H9 (cell line): Measurements from ENCODE around the gene KCNAB1. TPM values are rescaled to one million over a fixed set of nuclear protein-coding genes. Genes with fewer than 3 reads are reported as not detected.

Experiments used
- DNase-seq: peaks from one replicate; pipeline ENCODE4 v3.0.0-alpha.2; 2017
- H2AFZ ChIP-seq: one replicate; pipeline ENCODE4 v1.6.1; 2013; ENCODE audit warnings: mild to moderate bottlenecking, low read length, control low read depth, moderate library complexity
- H2AK5ac ChIP-seq: 2 replicates; pipeline ENCODE4 v1.6.1; 2013; ENCODE audit warnings: low read length, control low read depth, mixed read lengths; ENCODE audit not compliant: insufficient read length
- H2BK120ac ChIP-seq: one replicate; pipeline ENCODE4 v1.6.1; 2013; ENCODE audit warnings: low read depth, mild to moderate bottlenecking, low read length, control low read depth, inconsistent platforms; ENCODE audit not compliant: poor library complexity, severe bottlenecking
- H2BK12ac ChIP-seq: 2 replicates; pipeline ENCODE4 v1.6.1; 2013; ENCODE audit warnings: low read length, control low read depth, mixed read lengths, low read depth; ENCODE audit not compliant: insufficient read length
- H2BK15ac ChIP-seq: 2 replicates; pipeline ENCODE4 v1.6.1; 2013; ENCODE audit warnings: low read depth, low read length, control low read depth
- H2BK20ac ChIP-seq: one replicate; pipeline ENCODE4 v1.6.1; 2013; ENCODE audit warnings: low read depth, mild to moderate bottlenecking, low read length, control low read depth, inconsistent platforms; ENCODE audit not compliant: poor library complexity, severe bottlenecking
- H2BK5ac ChIP-seq: 2 replicates; pipeline ENCODE4 v1.6.1; 2013; ENCODE audit warnings: low read length, control low read depth, mixed read lengths; ENCODE audit not compliant: insufficient read length
- H3K14ac ChIP-seq: 2 replicates; pipeline ENCODE4 v1.6.1; 2013; ENCODE audit warnings: low read length, control low read depth; ENCODE audit not compliant: insufficient read depth
- H3K18ac ChIP-seq: 2 replicates; pipeline ENCODE4 v1.6.1; 2013; ENCODE audit warnings: low read depth, mild to moderate bottlenecking, mixed read lengths, low read length, control low read depth; ENCODE audit not compliant: insufficient read length
- H3K23ac ChIP-seq: 2 replicates; pipeline ENCODE4 v1.6.1; 2013; ENCODE audit warnings: low read length, control low read depth, mixed read lengths, low read depth; ENCODE audit not compliant: insufficient read length
- H3K23me2 ChIP-seq: 2 replicates; pipeline ENCODE4 v1.6.1; 2013; ENCODE audit warnings: low read depth, mild to moderate bottlenecking, mixed read lengths, low read length, control low read depth; ENCODE audit not compliant: insufficient read length, poor library complexity, severe bottlenecking
- H3K27ac ChIP-seq: 2 replicates; pipeline ENCODE4 v1.5.1; 2013; ENCODE audit warnings: low read length, control low read depth, mixed read lengths, low read depth; ENCODE audit not compliant: insufficient read length
- H3K27me3 ChIP-seq: 2 replicates; pipeline ENCODE4 v1.6.1; 2013; ENCODE audit warnings: low read length, control low read depth, inconsistent platforms; ENCODE audit not compliant: insufficient read depth
- H3K4ac ChIP-seq: 2 replicates; pipeline ENCODE4 v1.6.1; 2013; ENCODE audit warnings: low read depth, mild to moderate bottlenecking, control low read depth, inconsistent platforms, low read length, moderate library complexity
- H3K4me1 ChIP-seq: 2 replicates; pipeline ENCODE4 v1.6.1; 2013; ENCODE audit warnings: low read length, control low read depth, inconsistent platforms; ENCODE audit not compliant: insufficient read depth
- H3K4me2 ChIP-seq: 2 replicates; pipeline ENCODE4 v1.6.1; 2013; ENCODE audit warnings: low read length, control low read depth, mixed read lengths; ENCODE audit not compliant: insufficient read length, insufficient read depth
- H3K56ac ChIP-seq: 2 replicates; pipeline ENCODE4 v1.6.1; 2013; ENCODE audit warnings: low read depth, mild to moderate bottlenecking, mixed read lengths, low read length, control low read depth; ENCODE audit not compliant: insufficient read length
- H3K79me1 ChIP-seq: 2 replicates; pipeline ENCODE4 v1.6.1; 2013; ENCODE audit warnings: low read depth, mild to moderate bottlenecking, moderate library complexity, low read length, control low read depth, inconsistent platforms; ENCODE audit not compliant: insufficient read depth, poor library complexity, severe bottlenecking
- H3K79me2 ChIP-seq: 2 replicates; pipeline ENCODE4 v1.6.1; 2013; ENCODE audit warnings: low read length, control low read depth, inconsistent platforms; ENCODE audit not compliant: insufficient read depth
- H3K9ac ChIP-seq: 2 replicates; pipeline ENCODE4 v1.6.1; 2013; ENCODE audit warnings: low read length, control low read depth, mixed read lengths; ENCODE audit not compliant: insufficient read length; ENCODE audit errors: extremely low read depth
- H3K9me3 ChIP-seq: one replicate; pipeline ENCODE4 v1.6.1; 2013; ENCODE audit warnings: low read depth, low read length, inconsistent platforms; ENCODE audit not compliant: control insufficient read depth
- H3T11ph ChIP-seq: one replicate; pipeline ENCODE4 v1.6.1; 2013; ENCODE audit warnings: mild to moderate bottlenecking, low read length, control low read depth, inconsistent platforms
- H4K20me1 ChIP-seq: one replicate; pipeline ENCODE4 v1.6.1; 2013; ENCODE audit not compliant: control insufficient read depth, insufficient read length, insufficient read depth
- H4K5ac ChIP-seq: 2 replicates; pipeline ENCODE4 v1.6.1; 2013; ENCODE audit warnings: low read depth, mild to moderate bottlenecking, mixed read lengths, low read length, control low read depth; ENCODE audit not compliant: insufficient read length
- H4K8ac ChIP-seq: replicated peaks from 2 replicates; pipeline ENCODE4 v1.6.1; 2013; ENCODE audit warnings: low read length, control low read depth, mixed read lengths, low read depth; ENCODE audit not compliant: insufficient read length
- H4K91ac ChIP-seq: 2 replicates; pipeline ENCODE4 v1.6.1; 2013; ENCODE audit warnings: low read depth, mild to moderate bottlenecking, moderate library complexity, mixed read lengths, low read length, control low read depth; ENCODE audit not compliant: insufficient read length
- H3K27ac Mint-ChIP-seq, 3 experiments: 2 replicates in 2 of 3; 3 replicates in 1 of 3; pipeline ENCODE4 v1.8.0; 2020 to 2021; ENCODE audit warnings: mixed read lengths in 3 of 3, mild to moderate bottlenecking in 1 of 3, moderate library complexity in 1 of 3
- H3K27me3 Mint-ChIP-seq: 2 replicates; pipeline ENCODE4 v1.8.0; 2021; ENCODE audit warnings: low read depth, mild to moderate bottlenecking, moderate library complexity, mixed read lengths
- H3K36me3 Mint-ChIP-seq, 3 experiments: 2 replicates in 2 of 3; 3 replicates in 1 of 3; pipeline ENCODE4 v1.8.0; 2020 to 2021; ENCODE audit warnings: low read depth in 3 of 3, mixed read lengths in 3 of 3; ENCODE audit not compliant: insufficient read depth in 1 of 3
- H3K4me1 Mint-ChIP-seq, 2 experiments: 2 replicates each; pipeline ENCODE4 v1.8.0; 2020; ENCODE audit warnings: mixed read lengths in 2 of 2
- H3K4me3 Mint-ChIP-seq, 2 experiments: 2 replicates in 1 of 2; 3 replicates in 1 of 2; pipeline ENCODE4 v1.8.0; 2020 to 2021; ENCODE audit warnings: mild to moderate bottlenecking in 2 of 2, mixed read lengths in 2 of 2, moderate library complexity in 1 of 2
- H3K9me3 Mint-ChIP-seq, 2 experiments: 2 replicates in 1 of 2; 3 replicates in 1 of 2; pipeline ENCODE4 v1.8.0; 2020; ENCODE audit warnings: mild to moderate bottlenecking in 2 of 2, mixed read lengths in 2 of 2, moderate library complexity in 1 of 2
- CTCF ChIP-seq: fragments of 200-600 bp; sonication (generic); conservative IDR thresholded peaks from 3 replicates; pipeline ENCODE4 v1.8.0; 2021; ENCODE audit warnings: antibody characterized with exemption, mild to moderate bottlenecking
- WGBS: extraction: QIAGEN DNeasy Blood & Tissue Kit; methylation state at CpG from one replicate; pipeline ENCODE4 v1.1.7; 2013; ENCODE audit warnings: missing lambda C conversion rate, low lambda C conversion rate, mixed read lengths; ENCODE audit not compliant: insufficient read length; ENCODE audit errors: extremely low coverage; 5-methylcytosine and 5-hydroxymethylcytosine counted together
- total RNA-seq: library from RNA; stranded (reverse); gene quantifications from 2 replicates; pipeline ENCODE4 v1.2.1, GENCODE V29; 2021

KCNAB1 gene
- total RNA-seq, 1 experiment from 2014 or later = 3.7 TPM

GRCh38 chr3:156525808-156526207 lies 405.4 kb downstream of the KCNAB1 start:
- Histone ChIP-seq H3K79me1 (no peaks in the 10 kb centered on the region), H3K14ac (no peak overlapping the region), H3K23me2 (no peaks in the 10 kb centered on the region), H4K8ac (no peak overlapping the region), H3K4ac (no peak overlapping the region), H2BK15ac (no peak overlapping the region), H4K20me1 (no peaks in the 10 kb centered on the region), H4K5ac (no peak overlapping the region), H3K56ac (no peak overlapping the region), H2BK120ac (no peak overlapping the region), H3K18ac (no peak overlapping the region), H2BK5ac (no peak overlapping the region), H3K4me1 (no peaks in the 10 kb centered on the region; the same call in 1 of the 2 replicates), H3K4me2 (no peak overlapping the region), H3K27me3 (no peaks in the 10 kb centered on the region), H3K79me2 (no peaks in the 10 kb centered on the region), H2AK5ac (no peak overlapping the region), H2BK12ac (no peak overlapping the region), H3K9me3 (no peaks in the 10 kb centered on the region), H3K9ac (no peak overlapping the region), H3T11ph (no peak overlapping the region), H3K23ac (no peak overlapping the region), H4K91ac (no peak overlapping the region), H3K27ac (no peak overlapping the region), H2BK20ac (no peak overlapping the region), H2AFZ (no peak overlapping the region)
- Mint-ChIP-seq H3K27ac (no peak overlapping the region), H3K36me3 (no peaks in the 10 kb centered on the region), H3K4me3 (no peak overlapping the region), H3K27me3 (no peaks in the 10 kb centered on the region), H3K9me3 (no peaks in the 10 kb centered on the region), H3K4me1 (peaks cover 11 to 21% of the 10 kb centered on the region in 2 experiments)
- no peak for TF ChIP-seq CTCF
- no CpG with 5 or more reads among the region's 1 CpG for WGBS
- DNase-seq = no peak
